HG03139 (cell line): ENCODE measurements around the gene CORO2B.
"Not testable (repeated sequence)": the region's sequence is repeated elsewhere in the genome, so short reads cannot be mapped to it uniquely, and the experiment has no call there.

Experiments
- ATAC-seq: cut with Tn5 transposase; IDR thresholded peaks from one replicate; pipeline ENCODE4 v1.9.1; 2021; ENCODE audit not compliant: unreplicated experiment

The CORO2B gene

GRCh38 chr15:68643216-68643830, 64.5 kb downstream of the CORO2B start:
- ATAC-seq: no peak

GRCh38 chr15:68644083-68644904, 65.5 kb downstream of the CORO2B start:
- no peak for ATAC-seq

GRCh38 chr15:68644996-68645395, 66.2 kb downstream of the CORO2B start:
- no peak for ATAC-seq

GRCh38 chr15:68646156-68646555, 67.4 kb downstream of the CORO2B start:
- ATAC-seq: no peak

- no peak for ATAC-seq
Observed at GRCh38 chr15:68646696-68647095, 67.9 kb downstream of the CORO2B start.

GRCh38 chr15:68647361-68647760, 68.6 kb downstream of the CORO2B start:
- not testable (repeated sequence) for ATAC-seq

GRCh38 chr15:68650901-68651709, 72.3 kb downstream of the CORO2B start:
- no peak for ATAC-seq

- no peak for ATAC-seq
Observed at GRCh38 chr15:68651916-68652525, 73.2 kb downstream of the CORO2B start.

GRCh38 chr15:68653031-68653635, 74.3 kb downstream of the CORO2B start:
- ATAC-seq: no peak

- ATAC-seq: no peak
Observed at GRCh38 chr15:68653801-68654200, 75.0 kb downstream of the CORO2B start.

GRCh38 chr15:68654786-68655560, 76.2 kb downstream of the CORO2B start:
- ATAC-seq: no peak

- ATAC-seq: no peak
Observed at GRCh38 chr15:68655686-68656437, 77.1 kb downstream of the CORO2B start.

- no peak for ATAC-seq
Observed at GRCh38 chr15:68656438-68656739, 77.6 kb downstream of the CORO2B start.

GRCh38 chr15:68658151-68658550, 79.4 kb downstream of the CORO2B start:
- ATAC-seq: no peak

- no peak for ATAC-seq
Observed at GRCh38 chr15:68658641-68659358, 80.0 kb downstream of the CORO2B start.

- ATAC-seq: no peak
Observed at GRCh38 chr15:68663526-68663925, 84.7 kb downstream of the CORO2B start.

GRCh38 chr15:68666120-68666811, 87.5 kb downstream of the CORO2B start:
- ATAC-seq: no peak

- ATAC-seq: no peak
Observed at GRCh38 chr15:68666812-68667450, 88.1 kb downstream of the CORO2B start.
